SK-N-SH (cell line): Measurements from ENCODE around the gene RAD17. TPM values are rescaled to one million over a fixed set of nuclear protein-coding genes. Genes with fewer than 3 reads are reported as not detected.

Source experiments
- CTCF ChIA-PET: fragments of 300-600, 350-600 bp; formaldehyde crosslinking; extraction: SDS; loops from one replicate; lab custom pipeline; 2021; lab: Yijun Ruan, JAX
- POLR2A ChIA-PET: fragments of 350-600 bp; sonication (Branson Sonifier 250); formaldehyde crosslinking; extraction: SDS; loops from one replicate; lab custom pipeline; 2020; ENCODE audit warnings: antibody characterized with exemption, inconsistent platforms; lab: Yijun Ruan, JAX
- DNase-seq: peaks from one replicate; pipeline ENCODE4 v3.0.0; 2012
- H2AFZ ChIP-seq: fragments of 200-600 bp; sonication (generic); 2 replicates; pipeline ENCODE4 v1.8.1; 2016; ENCODE audit warnings: antibody characterized with exemption, mild to moderate bottlenecking, low read depth
- H3F3A ChIP-seq: fragments of 200-600 bp; sonication (generic); replicated peaks from 2 replicates; pipeline ENCODE3; 2016; ENCODE audit warnings: antibody characterized with exemption, mild to moderate bottlenecking; ENCODE audit not compliant: insufficient read depth
- H3K27ac ChIP-seq, 2 experiments: fragments of 200-500 bp in 1 of 2; fragments of 200-600 bp in 1 of 2; sonication (Bioruptor generic) in 1 of 2; sonication (generic), shearing (Covaris generic) in 1 of 2; 2 replicates each; pipeline versions ENCODE4 v1.5.1 to v1.6.1; 2014 to 2016; ENCODE audit warnings: low read depth in 2 of 2, inconsistent platforms in 1 of 2, low read length in 1 of 2, mild to moderate bottlenecking in 1 of 2, mixed read lengths in 1 of 2
- H3K27me3 ChIP-seq: fragments of 200-600 bp; sonication (generic), shearing (Covaris generic); 2 replicates; pipeline ENCODE4 v1.6.1; 2016; ENCODE audit warnings: mixed run types; ENCODE audit not compliant: insufficient read depth
- H3K36me3 ChIP-seq, 2 experiments: fragments of 200-500 bp in 1 of 2; fragments of 200-600 bp in 1 of 2; sonication (Bioruptor generic) in 1 of 2; sonication (generic) in 1 of 2; replicated peaks in 1 of 2; 2 replicates each; pipeline versions ENCODE3 to v1.5.1; 2014 to 2016; ENCODE audit warnings: low read length in 1 of 2, mild to moderate bottlenecking in 1 of 2; ENCODE audit not compliant: insufficient read depth in 2 of 2, control insufficient read depth in 1 of 2
- H3K4me1 ChIP-seq, 2 experiments: fragments of 200-500 bp in 1 of 2; fragments of 200-600 bp in 1 of 2; sonication (Bioruptor generic) in 1 of 2; sonication (generic), shearing (Covaris generic) in 1 of 2; 2 replicates each; pipeline versions ENCODE4 v1.5.1 to v1.6.1; 2014 to 2016; ENCODE audit warnings: low read depth in 1 of 2, low read length in 1 of 2, mixed run types in 1 of 2; ENCODE audit not compliant: insufficient read depth in 2 of 2, control insufficient read depth in 1 of 2
- H3K4me2 ChIP-seq: fragments of 200-600 bp; sonication (generic), shearing (Covaris generic); 2 replicates; pipeline ENCODE4 v1.6.1; 2017; ENCODE audit warnings: mixed run types
- H3K4me3 ChIP-seq, 2 experiments: fragments of 200-500 bp in 1 of 2; fragments of 200-600 bp in 1 of 2; sonication (Bioruptor generic) in 1 of 2; sonication (generic), shearing (Covaris generic) in 1 of 2; 2 replicates each; pipeline versions ENCODE4 v1.5.1 to v1.8.1; 2014 to 2016; ENCODE audit warnings: low read depth in 2 of 2, inconsistent platforms in 1 of 2, low read length in 1 of 2, mild to moderate bottlenecking in 1 of 2, mixed read lengths in 1 of 2, moderate library complexity in 1 of 2
- H3K79me2 ChIP-seq: fragments of 200-600 bp; sonication (generic); 2 replicates; pipeline ENCODE4 v1.8.1; 2017; ENCODE audit warnings: mild to moderate bottlenecking; ENCODE audit not compliant: insufficient read depth
- H3K9ac ChIP-seq: fragments of 200-600 bp; sonication (generic); 2 replicates; pipeline ENCODE4 v1.6.1; 2017; ENCODE audit warnings: mixed run types
- H3K9me2 ChIP-seq: fragments of 200-600 bp; sonication (generic); 2 replicates; pipeline ENCODE4 v1.6.1; 2017; ENCODE audit warnings: mixed run types
- H3K9me3 ChIP-seq: fragments of 200-600 bp; sonication (generic); 2 replicates; pipeline ENCODE4 v1.6.1; 2017; ENCODE audit warnings: mixed run types, mild to moderate bottlenecking, moderate library complexity
- H4K20me1 ChIP-seq: fragments of 200-600 bp; sonication (generic); 2 replicates; pipeline ENCODE4 v1.6.1; 2017; ENCODE audit warnings: mild to moderate bottlenecking, mixed run types; ENCODE audit not compliant: insufficient read depth
- EZH2phosphoT487 ChIP-seq: fragments of 200-600 bp; sonication (generic); IDR thresholded peaks from 2 replicates; pipeline ENCODE4 v1.6.1; 2017; ENCODE audit warnings: low read depth, mixed run types, mild to moderate bottlenecking, antibody characterized with exemption, moderate library complexity, borderline replicate concordance
- FOSL2 ChIP-seq: IDR thresholded peaks from 2 replicates; pipeline ENCODE4 v1.4.0; 2012; ENCODE audit warnings: low read depth, mild to moderate bottlenecking, moderate library complexity, borderline replicate concordance
- GABPA ChIP-seq: IDR thresholded peaks from 2 replicates; pipeline ENCODE4 v1.4.0; 2012; ENCODE audit warnings: low read depth, mild to moderate bottlenecking
- JUND ChIP-seq: IDR thresholded peaks from 2 replicates; pipeline ENCODE4 v1.4.0; 2012
- MEF2A ChIP-seq: IDR thresholded peaks from 2 replicates; pipeline ENCODE4 v1.4.0; 2012; ENCODE audit warnings: low read depth, borderline replicate concordance
- NFIC ChIP-seq: IDR thresholded peaks from 2 replicates; pipeline ENCODE4 v1.4.0; 2012; ENCODE audit warnings: borderline replicate concordance
- PBX3 ChIP-seq: IDR thresholded peaks from 2 replicates; pipeline ENCODE4; 2012
- RCOR1 ChIP-seq: fragments of 150-350 bp; IDR thresholded peaks from 2 replicates; pipeline ENCODE4 v1.6.1; 2017; ENCODE audit warnings: antibody characterized with exemption, low read length
- TAF1 ChIP-seq: IDR thresholded peaks from 2 replicates; pipeline ENCODE4 v1.6.1; 2012; ENCODE audit warnings: low read depth, mild to moderate bottlenecking, low read length, moderate library complexity, borderline replicate concordance
- USF2 ChIP-seq: fragments of 150-350 bp; IDR thresholded peaks from 2 replicates; pipeline ENCODE4 v1.6.1; 2017; ENCODE audit warnings: antibody characterized with exemption, low read length, low read depth, borderline replicate concordance
- WGBS: methylation state at CpG from one replicate; pipeline ENCODE4 v1.1.6; 2017; ENCODE audit warnings: low lambda C conversion rate; 5-methylcytosine and 5-hydroxymethylcytosine counted together
- polyA plus RNA-seq, 3 experiments: library from polyadenylated mRNA; depleted of rRNA; stranded (reverse); fragments of >200 nt; gene quantifications; 2 replicates each; pipeline ENCODE4 v1.2.3, GENCODE V29; 2012
- TF ChIP-seq, protein P1 (sequence below): IDR thresholded peaks from 2 replicates; pipeline ENCODE4 v1.4.0; 2012; ENCODE audit warnings: low read depth

The RAD17 gene
- polyA plus RNA-seq, 1 of the 3 experiments (the other 2 are of a cell fraction) = 16.9 TPM

GRCh38 chr5:69369340-69370121 lies at the start of gene RAD17, which contains the start of the genes AK6 and TAF9 (continued):
- no peak for TF ChIP-seq EZH2phosphoT487
- TF ChIP-seq MEF2A = no peak
- TF ChIP-seq PBX3 = no peak; the same call in none of the 2 replicates
- TF ChIP-seq, protein P1, sequence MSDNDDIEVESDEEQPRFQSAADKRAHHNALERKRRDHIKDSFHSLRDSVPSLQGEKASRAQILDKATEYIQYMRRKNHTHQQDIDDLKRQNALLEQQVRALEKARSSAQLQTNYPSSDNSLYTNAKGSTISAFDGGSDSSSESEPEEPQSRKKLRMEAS = peak; percentile 93
- TF ChIP-seq USF2 = peak; percentile 55
- no peak for TF ChIP-seq RCOR1
- no peak for TF ChIP-seq JUND
- no peak for TF ChIP-seq FOSL2
- TF ChIP-seq GABPA = peak; percentile 66
- no peak for TF ChIP-seq NFIC

GRCh38 chr5:69326365-69326764 lies 43.3 kb upstream of the RAD17 start:
- Histone ChIP-seq H3K79me2 (no peaks in the 10 kb centered on the region), H4K20me1 (no peaks in the 10 kb centered on the region), H3K9me2 (no peaks in the 10 kb centered on the region), H3K4me3 (no peak overlapping the region), H2AFZ (no peak overlapping the region), H3K4me2 (no peak overlapping the region), H3F3A (peaks cover 4% of the 10 kb centered on the region), H3K9me3 (no peaks in the 10 kb centered on the region), H3K4me1 (no peaks in the 10 kb centered on the region), H3K27ac (no peak overlapping the region), H3K9ac (no peak overlapping the region), H3K36me3 (no peaks in the 10 kb centered on the region), H3K27me3 (no peaks in the 10 kb centered on the region)
- DNase-seq = no peak
- 93% methylated on average over 1 of the region's 1 CpG for WGBS
- ChIA-PET POLR2A (no interaction called here), CTCF (interaction anchor here (1.1 kb wide), 1 partner anchor 9 kb away, joined by 3 read pairs; no protein-coding TSS in a partner anchor)
- TF ChIP-seq USF2 = no peak
- no peak for TF ChIP-seq TAF1
